Neuron (in vitro differentiated cells): Measurements from ENCODE around the gene HOXA11.

Experiments
- H2AFZ ChIP-seq: one replicate; pipeline ENCODE4 v1.6.1; 2013; ENCODE audit warnings: low read depth, mild to moderate bottlenecking, inconsistent platforms, low read length, moderate library complexity
- H3K27me3 ChIP-seq: one replicate; pipeline ENCODE4 v1.6.1; 2013; ENCODE audit warnings: low read length; ENCODE audit not compliant: insufficient read depth
- H3K36me3 ChIP-seq: one replicate; pipeline ENCODE4 v1.6.1; 2013; ENCODE audit warnings: low read length; ENCODE audit not compliant: insufficient read depth
- H3K4me1 ChIP-seq: one replicate; pipeline ENCODE4 v1.6.1; 2013; ENCODE audit warnings: low read length; ENCODE audit not compliant: insufficient read depth
- H3K4me3 ChIP-seq: 2 replicates; pipeline ENCODE4 v1.5.1; 2013; ENCODE audit warnings: mild to moderate bottlenecking, low read length, moderate library complexity
- H3K9me3 ChIP-seq: one replicate; pipeline ENCODE4 v1.6.1; 2013; ENCODE audit warnings: low read length

Gene HOXA11

DNA sequence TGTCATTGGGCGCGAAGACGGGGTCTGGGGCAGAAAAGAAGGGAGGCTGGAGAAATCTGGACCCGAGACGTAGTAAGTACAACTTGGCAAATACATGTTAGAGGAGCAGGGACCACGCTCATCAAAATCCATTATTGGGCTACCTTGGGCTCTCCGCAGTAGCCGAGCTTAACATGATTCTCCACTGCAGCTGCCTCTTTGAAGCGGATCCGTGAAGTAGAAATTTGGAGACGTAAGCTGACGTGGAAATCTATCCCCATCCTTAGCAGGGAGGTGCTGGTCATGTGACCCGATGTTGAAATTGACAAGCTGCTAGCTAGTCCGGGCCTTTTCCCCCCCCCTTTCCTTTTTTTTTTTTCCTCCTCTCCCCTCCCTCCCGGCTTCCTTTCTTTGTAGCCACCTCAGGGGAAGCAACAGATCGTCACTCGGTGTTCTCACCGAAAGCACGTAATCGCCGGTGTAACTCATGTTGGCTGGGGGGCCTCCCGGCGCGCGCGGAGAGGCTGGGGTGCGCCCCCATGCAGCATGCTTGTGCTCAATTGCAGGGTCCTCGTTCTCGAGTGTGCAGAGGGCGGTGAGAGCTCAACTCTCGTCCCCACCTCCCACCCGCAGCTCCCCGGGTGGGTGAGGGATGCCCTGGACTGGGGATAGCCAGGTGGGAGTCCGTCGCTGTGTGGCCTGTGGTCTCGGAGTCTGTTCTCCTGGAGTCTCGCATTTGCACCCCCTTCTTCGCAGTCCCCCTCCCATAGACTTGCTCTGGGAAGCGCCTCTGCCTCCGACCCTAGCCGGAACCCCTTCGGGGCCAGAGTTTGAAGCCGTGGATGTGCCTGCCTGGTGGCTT, at the start of gene HOXA11:
HOXA11 (minus strand) TSS at position 220 of the 841 bp plus-strand sequence; CDS start at position 132, 88 bp downstream.
- H3K9me3 ChIP-seq: no peaks in the 10 kb centered on the region
- H3K27me3 ChIP-seq: peaks cover 96% of the 10 kb centered on the region
- H3K4me3 ChIP-seq: peak within 1 kb of the TSS; percentile 37
- no peaks in the 10 kb centered on the region for H3K36me3 ChIP-seq
- peaks cover 3% of the 10 kb centered on the region for H3K4me1 ChIP-seq
- H2AFZ ChIP-seq: peak within 1 kb of the TSS; percentile 91

- Histone ChIP-seq H3K36me3 (no peaks in the 10 kb centered on the region), H2AFZ (no peak overlapping the region), H3K9me3 (no peaks in the 10 kb centered on the region), H3K4me1 (no peaks in the 10 kb centered on the region), H3K4me3 (no peak overlapping the region), H3K27me3 (peaks cover 58% of the 10 kb centered on the region)
Measured at GRCh38 chr7:27229448-27229847, 44.4 kb upstream of the HOXA11 start.

- Histone ChIP-seq H3K4me3 (no peak overlapping the region), H3K9me3 (no peaks in the 10 kb centered on the region), H3K36me3 (no peaks in the 10 kb centered on the region), H3K27me3 (peaks cover 85% of the 10 kb centered on the region), H2AFZ (no peak overlapping the region), H3K4me1 (no peaks in the 10 kb centered on the region)
Measured at GRCh38 chr7:27224983-27225934, 40.2 kb upstream of the HOXA11 start.

DNA sequence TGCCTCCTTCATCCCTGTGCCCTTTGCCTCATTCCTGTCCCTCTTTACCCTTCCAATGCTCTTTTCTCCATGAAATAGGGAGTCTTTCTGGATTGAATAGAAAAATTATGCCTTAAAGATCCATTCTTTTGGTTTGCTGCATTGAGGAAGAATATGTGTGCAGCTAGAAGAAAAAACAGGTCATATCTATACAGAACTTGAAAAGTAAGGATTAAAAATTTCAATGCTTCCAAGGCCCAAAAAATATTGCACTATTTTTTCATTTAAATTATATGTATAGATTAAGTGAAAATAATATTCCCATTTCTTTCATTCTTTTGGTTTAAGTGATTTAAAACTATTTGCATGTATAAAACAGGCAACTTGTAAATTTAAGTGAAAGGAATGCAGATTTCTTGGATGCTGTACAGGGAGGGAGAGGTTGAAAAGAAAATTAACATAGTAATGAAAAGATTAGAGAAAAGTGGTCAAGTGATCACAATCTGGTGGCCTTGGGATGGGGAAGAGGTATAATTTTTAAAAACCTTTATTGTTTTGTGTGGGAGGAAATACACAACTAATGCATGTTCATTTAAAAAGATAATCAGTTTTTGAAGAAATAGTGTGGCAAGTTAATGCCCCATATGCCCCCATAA, 39.0 kb upstream of the HOXA11 start:
- H3K4me1 ChIP-seq: no peaks in the 10 kb centered on the region

DNA sequence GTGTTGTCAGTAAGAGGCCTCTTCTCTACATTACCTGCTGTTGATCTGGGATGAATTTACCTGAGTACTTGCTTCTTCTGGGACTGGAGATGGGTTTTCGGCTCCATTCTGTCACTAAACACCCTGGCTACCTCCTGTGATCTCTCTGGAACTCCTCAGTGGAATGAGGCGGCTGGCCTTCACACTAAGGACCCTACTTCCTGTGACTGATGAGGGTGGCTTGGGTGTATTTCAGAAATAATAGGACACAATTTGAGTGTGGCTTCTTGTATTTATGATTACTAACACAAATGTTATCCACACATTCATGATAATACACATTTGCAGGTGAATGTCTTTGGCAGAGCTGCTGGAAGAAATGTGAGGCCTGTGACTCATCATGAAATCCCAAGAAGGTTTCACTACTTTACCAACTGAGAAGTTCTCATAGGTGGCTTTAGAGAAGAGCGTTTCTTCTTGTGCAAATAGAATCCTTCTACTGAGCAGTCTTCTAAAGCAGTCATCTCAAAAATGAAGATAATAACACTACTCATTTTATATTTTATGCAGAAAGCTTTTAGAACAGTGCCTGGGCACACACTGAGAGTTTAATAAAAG, 36.3 kb upstream of the HOXA11 start:
- Histone ChIP-seq H3K36me3 (no peaks in the 10 kb centered on the region), H2AFZ (no peak overlapping the region), H3K4me3 (no peak overlapping the region), H3K27me3 (peaks cover 81% of the 10 kb centered on the region), H3K9me3 (no peaks in the 10 kb centered on the region), H3K4me1 (no peaks in the 10 kb centered on the region)

More for the DNA sequence above, 39.0 kb upstream of the HOXA11 start:
- H3K27me3 ChIP-seq: peaks cover 87% of the 10 kb centered on the region
- H3K36me3 ChIP-seq: no peaks in the 10 kb centered on the region
- H3K9me3 ChIP-seq: no peaks in the 10 kb centered on the region
- no peak overlapping the region for H3K4me3 ChIP-seq
- H2AFZ ChIP-seq: no peak overlapping the region

DNA sequence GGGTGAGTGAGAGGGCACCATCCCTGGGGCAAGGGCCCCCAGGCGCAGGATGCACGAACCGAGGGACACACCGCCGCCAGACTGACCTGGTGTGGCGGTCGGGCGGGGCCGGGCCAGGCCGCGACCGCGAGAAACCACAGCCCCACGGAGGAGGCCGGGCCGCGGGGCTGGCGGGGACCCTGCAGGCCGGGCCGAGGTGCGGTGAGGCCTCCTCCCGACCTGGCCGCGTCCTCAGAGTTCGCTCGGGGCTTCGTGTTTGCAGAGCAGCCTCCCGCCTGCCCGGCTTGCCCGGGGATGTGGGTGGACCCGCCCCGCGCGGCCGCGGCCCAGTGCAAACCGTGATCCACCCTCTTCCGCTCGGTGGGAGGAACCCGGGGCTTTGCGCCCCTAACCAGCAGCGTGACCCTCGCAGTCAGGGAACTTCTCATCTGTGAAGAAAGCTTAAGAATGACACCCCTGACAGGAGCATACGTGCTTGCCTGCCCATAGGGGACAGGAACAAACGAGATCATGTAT, 35.5 kb upstream of the HOXA11 start:
- Histone ChIP-seq H3K36me3 (no peaks in the 10 kb centered on the region), H2AFZ (no peak overlapping the region), H3K4me1 (no peaks in the 10 kb centered on the region), H3K4me3 (no peak overlapping the region), H3K9me3 (no peaks in the 10 kb centered on the region), H3K27me3 (peaks cover 81% of the 10 kb centered on the region)

DNA sequence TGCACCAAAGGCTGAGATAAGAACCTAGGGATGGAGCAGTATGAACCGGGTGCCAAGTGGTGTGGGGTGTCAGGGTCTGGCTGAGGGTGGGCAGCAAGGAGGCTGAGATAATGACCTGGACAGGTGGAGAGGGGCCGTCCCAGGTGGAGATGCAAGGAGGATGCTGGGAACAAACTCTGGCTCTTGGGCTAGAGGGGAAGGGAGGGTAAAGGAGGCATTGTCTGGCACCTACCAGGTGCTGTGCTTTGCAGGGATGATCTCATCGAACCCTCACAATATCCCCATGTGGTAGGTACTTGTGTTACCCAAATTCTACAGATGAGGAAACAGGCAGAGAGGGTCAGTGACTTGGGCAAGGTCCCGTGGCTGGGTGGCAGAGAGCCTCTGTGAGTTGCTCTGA, 34.8 kb upstream of the HOXA11 start:
- Histone ChIP-seq H3K36me3 (no peaks in the 10 kb centered on the region), H3K4me3 (no peak overlapping the region), H2AFZ (no peak overlapping the region), H3K4me1 (no peaks in the 10 kb centered on the region), H3K9me3 (no peaks in the 10 kb centered on the region), H3K27me3 (peaks cover 81% of the 10 kb centered on the region)

GRCh38 chr7:27217951-27218350, 32.9 kb upstream of the HOXA11 start:
- Histone ChIP-seq H3K4me3 (no peak overlapping the region), H3K36me3 (no peaks in the 10 kb centered on the region), H3K9me3 (no peaks in the 10 kb centered on the region), H3K27me3 (peaks cover 85% of the 10 kb centered on the region), H2AFZ (no peak overlapping the region), H3K4me1 (no peaks in the 10 kb centered on the region)

DNA sequence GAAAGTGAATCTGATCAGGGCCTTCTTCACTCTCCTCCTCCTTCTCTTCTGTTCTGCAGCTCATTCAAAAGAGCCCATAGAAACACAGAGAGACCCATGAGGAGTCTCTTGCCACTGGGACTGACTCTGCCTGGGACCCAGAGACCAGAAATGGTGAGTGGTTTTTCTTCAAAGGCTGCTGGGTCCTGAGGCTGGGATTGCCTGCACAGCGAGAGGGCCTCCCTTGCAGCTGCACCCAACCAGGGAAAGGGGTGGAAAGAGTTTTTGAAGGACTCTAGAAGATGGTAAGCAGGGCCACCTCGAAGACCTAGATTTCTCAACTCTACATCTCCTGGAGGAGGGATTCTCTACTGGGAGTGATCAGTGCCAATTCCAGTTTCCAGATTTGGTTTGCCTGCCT, 30.3 kb upstream of the HOXA11 start:
- no peaks in the 10 kb centered on the region for H3K9me3 ChIP-seq
- peaks cover 87% of the 10 kb centered on the region for H3K27me3 ChIP-seq
- H3K4me3 ChIP-seq: no peak overlapping the region
- H3K4me1 ChIP-seq: no peaks in the 10 kb centered on the region
- no peak overlapping the region for H2AFZ ChIP-seq
- H3K36me3 ChIP-seq: no peaks in the 10 kb centered on the region

GRCh38 chr7:27214239-27214950, 29.4 kb upstream of the HOXA11 start:
- H3K9me3 ChIP-seq: no peaks in the 10 kb centered on the region
- no peak overlapping the region for H2AFZ ChIP-seq
- no peak overlapping the region for H3K4me3 ChIP-seq
- peaks cover 86% of the 10 kb centered on the region for H3K27me3 ChIP-seq
- no peaks in the 10 kb centered on the region for H3K36me3 ChIP-seq
- no peaks in the 10 kb centered on the region for H3K4me1 ChIP-seq

GRCh38 chr7:27213433-27214238, 28.6 kb upstream of the HOXA11 start:
- Histone ChIP-seq H3K36me3 (no peaks in the 10 kb centered on the region), H3K27me3 (peaks cover 88% of the 10 kb centered on the region), H2AFZ (no peak overlapping the region)

More at GRCh38 chr7:27213433-27214238, 28.6 kb upstream of the HOXA11 start:
- no peaks in the 10 kb centered on the region for H3K4me1 ChIP-seq
- H3K4me3 ChIP-seq: no peak overlapping the region
- H3K9me3 ChIP-seq: no peaks in the 10 kb centered on the region
